Measurements from ENCODE around the gene KCNH1.
"Not testable (repeated sequence)": the region's sequence is repeated elsewhere in the genome, so short reads cannot be mapped to it uniquely, and the experiment has no call there.

Gene KCNH1

GRCh38 chr1:211101481-211101880 lies 32.5 kb downstream of the KCNH1 start:
- DNase-seq = no peak

- no peak for DNase-seq
Measured at GRCh38 chr1:211099393-211099792, 34.6 kb downstream of the KCNH1 start.

GRCh38 chr1:211095381-211095780 lies 38.6 kb downstream of the KCNH1 start:
- DNase-seq = no peak

GRCh38 chr1:211092955-211093354 lies 41.0 kb downstream of the KCNH1 start:
- DNase-seq = no peak

GRCh38 chr1:211091867-211092266 lies 42.1 kb downstream of the KCNH1 start:
- no peak for DNase-seq

GRCh38 chr1:211089536-211089935 lies 44.4 kb downstream of the KCNH1 start:
- DNase-seq = no peak

DNA sequence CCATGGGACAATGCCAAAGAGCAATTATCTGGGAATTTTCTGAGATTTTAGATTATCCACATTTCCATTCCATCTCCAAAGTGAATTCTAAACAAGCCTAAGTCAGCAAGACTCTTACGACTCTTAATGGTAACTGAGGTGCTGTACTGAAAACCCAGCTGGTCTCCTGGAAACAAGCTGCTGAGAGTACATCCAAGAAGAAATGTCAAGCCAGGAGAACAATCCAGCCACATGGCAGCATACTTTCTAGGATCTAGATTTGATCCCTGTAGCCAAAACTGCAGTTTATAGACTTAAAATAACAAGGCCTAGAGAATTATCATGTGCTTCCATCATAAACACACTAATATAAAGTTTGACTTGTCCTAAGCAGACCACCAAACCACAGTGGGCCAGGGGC lies 45.8 kb downstream of the KCNH1 start:
- DNase-seq = no peak

DNA sequence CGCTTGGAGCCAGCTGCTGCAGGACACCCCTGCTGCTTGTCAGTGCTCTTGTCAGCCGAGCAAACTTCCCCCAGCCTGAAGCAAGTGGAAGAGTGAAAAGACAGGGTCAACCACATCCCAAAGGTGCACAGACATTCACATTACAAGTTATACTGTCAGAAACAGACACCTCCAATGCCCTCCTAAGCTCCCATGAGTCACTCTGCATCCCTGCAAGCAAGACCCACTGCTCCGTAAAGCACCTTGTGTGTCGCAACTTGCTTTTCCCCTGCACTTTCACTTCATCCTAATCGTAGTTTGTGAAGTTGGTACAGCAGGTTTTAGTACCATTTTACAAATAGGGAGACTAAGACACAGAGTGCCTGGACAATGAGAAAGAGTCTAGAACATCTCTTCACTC lies 51.1 kb downstream of the KCNH1 start:
- DNase-seq = no peak

DNA sequence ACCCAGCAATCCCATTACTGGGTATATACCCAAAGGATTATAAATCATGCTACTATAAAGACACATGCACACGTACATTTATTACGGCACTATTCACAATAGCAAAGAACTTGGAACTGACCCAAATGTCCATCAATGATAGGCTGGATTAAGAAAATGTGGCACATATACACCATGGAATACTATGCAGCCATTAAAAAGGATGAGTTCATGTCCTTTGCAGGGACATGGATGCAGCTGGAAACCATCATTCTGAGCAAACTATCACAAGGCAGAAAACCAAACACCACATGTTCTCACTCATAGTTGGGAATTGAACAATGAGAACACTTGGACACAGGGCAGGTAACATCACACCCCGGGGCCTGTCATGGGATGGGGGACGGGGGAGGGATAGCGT lies 52.5 kb downstream of the KCNH1 start:
- not testable (repeated sequence) for DNase-seq

GRCh38 chr1:211068976-211069375 lies 65.0 kb downstream of the KCNH1 start:
- DNase-seq = no peak

DNA sequence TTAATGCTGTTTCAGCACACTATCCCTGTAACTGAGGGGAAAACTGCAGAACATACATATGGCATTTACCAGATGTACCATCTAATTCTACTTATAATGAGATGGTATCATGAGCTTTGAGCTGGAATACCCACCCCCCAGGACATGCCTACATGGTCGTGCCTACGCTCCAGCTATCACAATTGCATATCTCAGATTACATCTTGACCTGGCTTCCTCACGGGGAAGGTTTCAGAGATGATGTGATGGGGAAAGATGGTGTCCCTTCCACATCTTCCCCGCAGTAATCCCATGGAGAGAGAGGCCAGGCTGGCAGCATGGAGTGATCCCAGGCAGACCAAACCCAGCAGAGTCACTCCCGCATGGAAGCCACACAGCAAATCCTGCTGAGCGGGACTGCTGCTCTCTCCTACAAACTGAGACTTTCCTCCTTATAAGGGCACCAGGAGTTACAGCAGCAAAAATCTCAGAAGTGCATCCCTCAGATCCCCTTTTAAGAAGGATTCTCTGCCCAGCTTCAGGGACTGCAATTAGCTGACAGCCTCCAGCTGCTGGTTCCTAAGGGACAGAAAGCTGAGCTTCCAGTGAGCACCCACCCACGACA lies 67.1 kb downstream of the KCNH1 start:
- no peak for DNase-seq

- not testable (repeated sequence) for DNase-seq
Measured at GRCh38 chr1:211041838-211042237, 92.1 kb downstream of the KCNH1 start.

GRCh38 chr1:211037095-211037494 lies 96.9 kb downstream of the KCNH1 start:
- DNase-seq = peak in 3 of 56 donors; percentile 2 to 7 (median 4)

DNA sequence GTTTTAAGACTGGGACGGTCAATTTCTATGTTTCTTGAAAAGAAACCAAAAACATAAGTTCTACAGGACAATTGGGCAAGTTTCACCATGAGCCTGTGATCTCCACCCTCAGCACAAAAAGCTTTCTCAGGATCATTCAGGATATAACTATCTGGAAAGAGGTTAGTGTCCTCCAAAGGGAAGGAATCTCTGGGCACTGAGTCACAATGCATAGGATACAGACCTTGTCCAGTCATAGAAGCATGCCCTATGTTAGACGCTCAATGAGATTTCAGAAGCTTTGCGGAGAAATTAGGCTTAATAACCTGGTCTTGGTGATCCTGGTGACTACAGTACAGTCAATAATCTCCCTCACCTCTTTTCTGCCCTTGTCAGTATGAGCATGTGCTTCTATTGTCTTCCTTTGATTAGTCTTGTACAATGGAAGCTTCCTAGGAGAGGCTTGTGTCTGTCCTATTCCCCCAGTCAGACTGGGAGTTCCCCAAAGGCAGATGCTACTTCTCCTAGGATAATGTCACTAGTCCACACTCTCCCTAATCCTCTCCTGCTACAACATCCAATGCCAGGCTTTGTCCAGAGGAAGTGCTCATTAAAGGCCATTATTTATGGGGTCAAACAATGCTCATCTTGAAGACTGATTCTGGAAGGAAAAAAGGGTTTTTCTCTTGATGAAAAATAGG lies 97.4 kb downstream of the KCNH1 start:
- DNase-seq = no peak

DNA sequence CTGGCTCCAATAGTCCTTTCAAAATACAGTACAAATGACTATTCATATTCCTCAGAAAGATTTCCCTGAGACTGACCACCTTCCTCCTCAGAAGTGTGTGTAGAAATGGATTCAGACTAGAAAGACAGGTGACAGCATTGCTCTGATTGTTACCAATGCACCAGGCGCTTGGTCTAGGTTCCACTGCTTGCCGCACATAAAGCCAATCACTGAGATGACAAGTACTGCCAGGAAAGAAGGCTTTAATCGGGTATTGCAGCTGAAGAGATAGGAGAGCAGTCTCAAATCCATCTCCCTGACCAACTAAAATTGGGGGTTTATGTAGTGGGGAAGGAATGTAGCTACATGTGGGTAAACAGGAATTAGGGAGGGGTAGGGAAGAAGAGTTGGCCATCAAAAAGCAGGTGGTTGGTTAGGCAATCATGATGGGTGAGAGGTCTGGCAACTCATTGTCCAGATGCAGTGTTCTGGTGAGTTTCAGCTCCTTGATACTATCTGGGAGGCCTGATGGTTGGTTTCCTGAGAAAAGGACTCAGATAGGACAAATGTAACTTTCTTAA lies 98.0 kb downstream of the KCNH1 start:
- DNase-seq = no peak

DNA sequence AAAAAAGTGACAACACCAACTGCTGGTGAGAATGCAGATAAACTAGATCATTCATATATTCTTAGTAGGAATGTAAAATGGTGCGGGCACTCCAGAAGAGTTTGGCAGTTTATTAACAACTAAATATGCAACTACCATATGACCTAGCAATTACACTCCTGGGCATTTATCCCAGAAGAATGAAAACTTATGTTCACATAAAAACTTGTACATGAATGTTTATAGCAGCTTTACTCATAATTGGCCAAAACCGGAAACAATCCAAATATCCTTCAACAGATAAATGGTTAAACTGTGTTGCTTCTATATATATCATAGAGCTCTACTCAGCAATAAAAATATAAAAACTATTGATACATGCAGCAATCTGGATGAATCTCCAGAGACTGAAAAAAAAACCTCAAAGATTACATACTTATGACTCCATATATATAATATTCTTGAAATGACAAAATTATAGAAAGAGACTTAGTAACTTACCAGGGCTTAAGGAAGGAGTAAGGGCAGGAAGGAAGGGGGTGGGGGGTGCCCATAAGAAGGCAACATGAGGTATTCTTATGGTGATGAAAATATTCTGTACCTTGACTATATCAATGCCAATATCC lies 99.9 kb downstream of the KCNH1 start:
- no peak for DNase-seq

DNA sequence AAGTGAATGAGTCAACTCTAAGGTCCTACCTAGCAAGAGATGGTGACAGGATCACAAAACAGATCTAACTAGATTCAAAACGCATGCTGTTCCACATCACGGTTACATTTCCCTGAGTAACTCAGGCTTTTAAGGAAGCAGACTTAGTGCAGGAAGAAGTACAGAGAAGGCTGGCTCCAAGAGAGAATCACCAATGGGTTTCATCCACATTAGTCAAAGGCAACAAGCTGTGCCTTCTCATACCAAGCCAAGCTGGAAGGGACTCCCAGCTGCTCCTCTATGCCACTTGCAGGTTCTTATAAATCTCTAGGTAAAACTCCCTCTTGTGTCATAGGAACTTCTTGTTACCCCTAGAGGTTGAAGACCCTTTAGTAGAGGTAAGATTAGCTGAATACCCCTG lies 109.0 kb downstream of the KCNH1 start:
- no peak for DNase-seq

DNA sequence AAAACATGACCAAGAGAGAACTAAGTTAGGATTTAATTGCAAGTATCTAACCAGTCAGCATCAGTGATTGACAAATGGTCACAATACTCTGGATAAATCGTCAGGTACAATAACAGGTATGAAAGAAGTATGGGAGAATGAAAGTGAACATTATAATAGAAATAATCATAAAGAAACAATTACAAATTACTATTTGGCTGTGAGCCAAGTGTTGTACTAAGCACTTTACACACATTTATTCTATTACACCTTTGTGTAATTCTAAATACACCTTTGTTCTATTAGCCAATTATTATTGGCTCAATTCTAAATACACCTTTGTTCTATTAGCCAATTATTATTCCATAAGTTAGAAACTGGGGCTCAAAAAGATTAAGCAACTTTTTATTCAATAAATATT lies 114.7 kb downstream of the KCNH1 start:
- no peak for DNase-seq

GRCh38 chr1:211018690-211019089 lies 115.3 kb downstream of the KCNH1 start:
- DNase-seq = no peak

GRCh38 chr1:211017075-211017718 lies 116.8 kb downstream of the KCNH1 start:
- DNase-seq = no peak

GRCh38 chr1:211014275-211014674 lies 119.7 kb downstream of the KCNH1 start:
- no peak for DNase-seq

Measured in amygdala (tissue), 56 donors.